WTC11 (cell line): ENCODE results near the gene SYCP3. TPM values are rescaled to one million over a fixed set of nuclear protein-coding genes. Genes with fewer than 3 reads are reported as not detected.
A peak's percentile ranks its signal among the peaks of the same experiment; 100 is the strongest.

Experiments
- ATAC-seq: fragments of 200-7000 bp; cut with Tn5 transposase; 2 replicates; pipeline ENCODE4 v1.10.0; 2021; ENCODE audit warnings: mild to moderate bottlenecking, moderate library complexity
- CTCF ChIA-PET: fragments of 300-600 bp; sonication (Branson Sonifier 250); formaldehyde crosslinking; loops from one replicate; lab custom pipeline; 2021; ENCODE audit warnings: antibody characterized with exemption; lab: Charles Lee
- POLR2A ChIA-PET: fragments of 350-600 bp; sonication (Branson Sonifier 250); formaldehyde crosslinking; loops from one replicate; lab custom pipeline; 2021; ENCODE audit warnings: antibody characterized with exemption; lab: Charles Lee
- DNase-seq: peaks from one replicate; pipeline ENCODE4 v3.0.0; 2021; ENCODE audit warnings: low spot score
- H3K27ac Mint-ChIP-seq: 2 replicates; pipeline ENCODE4 v1.8.0; 2021; ENCODE audit warnings: mixed read lengths
- H3K27me3 Mint-ChIP-seq: 2 replicates; pipeline ENCODE4 v1.8.0; 2021; ENCODE audit warnings: low read depth, mild to moderate bottlenecking, moderate library complexity, mixed read lengths
- H3K36me3 Mint-ChIP-seq: 2 replicates; pipeline ENCODE4 v1.8.0; 2021; ENCODE audit warnings: mixed read lengths
- H3K4me1 Mint-ChIP-seq: 2 replicates; pipeline ENCODE4 v1.8.0; 2022; ENCODE audit warnings: mixed read lengths
- H3K4me3 Mint-ChIP-seq: 2 replicates; pipeline ENCODE4 v1.8.0; 2021; ENCODE audit warnings: mild to moderate bottlenecking, moderate library complexity, mixed read lengths
- H3K9me3 Mint-ChIP-seq: 2 replicates; pipeline ENCODE4 v1.8.0; 2021; ENCODE audit warnings: mixed read lengths
- AFF4 ChIP-seq: sonication (generic); formaldehyde crosslinking; IDR thresholded peaks from 2 replicates; pipeline ENCODE4 v1.8.1; 2023; ENCODE audit warnings: mild to moderate bottlenecking, missing genetic modification reagents, borderline replicate concordance
- ATF1 ChIP-seq: sonication (generic); formaldehyde crosslinking; IDR thresholded peaks from 2 replicates; pipeline ENCODE4 v1.8.1; 2023; ENCODE audit warnings: mild to moderate bottlenecking, moderate library complexity, missing genetic modification reagents
- ELF4 ChIP-seq: sonication (generic); formaldehyde crosslinking; IDR thresholded peaks from 2 replicates; pipeline ENCODE4 v1.8.1; 2022; ENCODE audit warnings: low read depth, mild to moderate bottlenecking, moderate library complexity, missing genetic modification reagents
- ERG ChIP-seq: fragments of 250-450 bp; sonication (Bioruptor Pico); IDR thresholded peaks from 2 replicates; pipeline ENCODE4 v1.8.0; 2021; ENCODE audit warnings: mild to moderate bottlenecking
- ESRRA ChIP-seq: sonication (generic); formaldehyde crosslinking; IDR thresholded peaks from 2 replicates; pipeline ENCODE4 v1.8.1; 2022; ENCODE audit warnings: mild to moderate bottlenecking, missing genetic modification reagents, borderline replicate concordance
- GABPB1 ChIP-seq: sonication (generic); formaldehyde crosslinking; IDR thresholded peaks from 2 replicates; pipeline ENCODE4 v1.8.1; 2023; ENCODE audit warnings: mild to moderate bottlenecking, missing genetic modification reagents
- GTF2I ChIP-seq: fragments of 250-450 bp; sonication (Bioruptor Pico); conservative IDR thresholded peaks from 2 replicates; pipeline ENCODE4 v1.4.0; 2021; ENCODE audit warnings: mild to moderate bottlenecking
- MYBL2 ChIP-seq: sonication (generic); formaldehyde crosslinking; IDR thresholded peaks from 2 replicates; pipeline ENCODE4 v1.8.1; 2023; ENCODE audit warnings: mild to moderate bottlenecking, moderate library complexity, missing genetic modification reagents
- NR1H2 ChIP-seq: sonication (generic); formaldehyde crosslinking; IDR thresholded peaks from 2 replicates; pipeline ENCODE4 v1.9.0; 2021; ENCODE audit warnings: mild to moderate bottlenecking, moderate library complexity, missing genetic modification reagents
- STAT6 ChIP-seq: sonication (generic); formaldehyde crosslinking; conservative IDR thresholded peaks from 2 replicates; pipeline ENCODE4 v1.8.1; 2023; ENCODE audit warnings: mild to moderate bottlenecking, low read depth, missing genetic modification reagents, moderate library complexity
- TCF7 ChIP-seq: sonication (generic); formaldehyde crosslinking; IDR thresholded peaks from 2 replicates; pipeline ENCODE4 v1.8.0; 2022; ENCODE audit warnings: mild to moderate bottlenecking, low read depth, missing genetic modification reagents, moderate library complexity
- TEAD4 ChIP-seq: sonication (generic); formaldehyde crosslinking; IDR thresholded peaks from 2 replicates; pipeline ENCODE4 v1.8.0; 2022; ENCODE audit warnings: mild to moderate bottlenecking, missing genetic modification reagents
- TP53 ChIP-seq: sonication (generic); formaldehyde crosslinking; IDR thresholded peaks from 2 replicates; pipeline ENCODE4 v1.8.1; 2023; ENCODE audit warnings: mild to moderate bottlenecking, missing genetic modification reagents
- ZBTB21 ChIP-seq: sonication (generic); formaldehyde crosslinking; IDR thresholded peaks from 2 replicates; pipeline ENCODE4 v1.8.1; 2023; ENCODE audit warnings: mild to moderate bottlenecking, missing genetic modification reagents, borderline replicate concordance
- ZNF121 ChIP-seq: sonication (generic); formaldehyde crosslinking; IDR thresholded peaks from 2 replicates; pipeline ENCODE4 v1.8.0; 2023; ENCODE audit warnings: missing genetic modification reagents
- ZNF263 ChIP-seq: sonication (generic); formaldehyde crosslinking; IDR thresholded peaks from 2 replicates; pipeline ENCODE4 v1.8.1; 2022; ENCODE audit warnings: low read depth, mild to moderate bottlenecking, moderate library complexity, missing genetic modification reagents
- total RNA-seq: library from RNA; stranded (reverse); gene quantifications from 3 replicates; pipeline ENCODE4 v1.2.3, GENCODE V29; 2021
- TF ChIP-seq, protein P1 (sequence below): fragments of 200-600 bp; IDR thresholded peaks from 2 replicates; pipeline ENCODE4 v1.8.0; 2022; ENCODE audit warnings: antibody characterized with exemption
- TF ChIP-seq, protein P2 (sequence below): sonication (generic); formaldehyde crosslinking; IDR thresholded peaks from 2 replicates; pipeline ENCODE4 v1.8.1; 2023; ENCODE audit warnings: mild to moderate bottlenecking, moderate library complexity, missing genetic modification reagents
- TF ChIP-seq, protein P3 (sequence below): sonication (generic); formaldehyde crosslinking; IDR thresholded peaks from 2 replicates; pipeline ENCODE4 v1.8.0; 2022; ENCODE audit warnings: mild to moderate bottlenecking, missing genetic modification reagents

Gene SYCP3
- total RNA-seq, 1 experiment from 2014 or later = 0.15 TPM

GRCh38 chr12:101759396-101760047, 20.3 kb upstream of the SYCP3 start:
- ChIA-PET POLR2A (interaction anchor here (0.6 to 0.7 kb wide), 2 partner anchors 20 to 109 kb away, joined by 3 read pairs; partner anchors contain the start of gene SYCP3), CTCF (interaction anchor here (0.6 to 3.3 kb wide), 35 partner anchors 9 to 972 kb away, joined by 3 to 23 read pairs (median 4); partner anchors contain the start of genes GNPTAB and SPIC)
- Mint-ChIP-seq H3K4me1 (peaks cover 8% of the 10 kb centered on the region), H3K4me3 (no peak overlapping the region), H3K27me3 (no peaks in the 10 kb centered on the region), H3K36me3 (peaks cover 7% of the 10 kb centered on the region), H3K9me3 (no peaks in the 10 kb centered on the region), H3K27ac (no peak overlapping the region)
- no peak for DNase-seq
- TF ChIP-seq ESRRA (CRISPR knock-in tag) (no peak), TEAD4 (no peak), ZNF121 (CRISPR knock-in tag) (no peak)
- TF ChIP-seq, protein P1, sequence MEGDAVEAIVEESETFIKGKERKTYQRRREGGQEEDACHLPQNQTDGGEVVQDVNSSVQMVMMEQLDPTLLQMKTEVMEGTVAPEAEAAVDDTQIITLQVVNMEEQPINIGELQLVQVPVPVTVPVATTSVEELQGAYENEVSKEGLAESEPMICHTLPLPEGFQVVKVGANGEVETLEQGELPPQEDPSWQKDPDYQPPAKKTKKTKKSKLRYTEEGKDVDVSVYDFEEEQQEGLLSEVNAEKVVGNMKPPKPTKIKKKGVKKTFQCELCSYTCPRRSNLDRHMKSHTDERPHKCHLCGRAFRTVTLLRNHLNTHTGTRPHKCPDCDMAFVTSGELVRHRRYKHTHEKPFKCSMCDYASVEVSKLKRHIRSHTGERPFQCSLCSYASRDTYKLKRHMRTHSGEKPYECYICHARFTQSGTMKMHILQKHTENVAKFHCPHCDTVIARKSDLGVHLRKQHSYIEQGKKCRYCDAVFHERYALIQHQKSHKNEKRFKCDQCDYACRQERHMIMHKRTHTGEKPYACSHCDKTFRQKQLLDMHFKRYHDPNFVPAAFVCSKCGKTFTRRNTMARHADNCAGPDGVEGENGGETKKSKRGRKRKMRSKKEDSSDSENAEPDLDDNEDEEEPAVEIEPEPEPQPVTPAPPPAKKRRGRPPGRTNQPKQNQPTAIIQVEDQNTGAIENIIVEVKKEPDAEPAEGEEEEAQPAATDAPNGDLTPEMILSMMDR = peak; percentile 42
- ATAC-seq = peak; percentile 68; the same call in 1 of the 2 replicates

DNA sequence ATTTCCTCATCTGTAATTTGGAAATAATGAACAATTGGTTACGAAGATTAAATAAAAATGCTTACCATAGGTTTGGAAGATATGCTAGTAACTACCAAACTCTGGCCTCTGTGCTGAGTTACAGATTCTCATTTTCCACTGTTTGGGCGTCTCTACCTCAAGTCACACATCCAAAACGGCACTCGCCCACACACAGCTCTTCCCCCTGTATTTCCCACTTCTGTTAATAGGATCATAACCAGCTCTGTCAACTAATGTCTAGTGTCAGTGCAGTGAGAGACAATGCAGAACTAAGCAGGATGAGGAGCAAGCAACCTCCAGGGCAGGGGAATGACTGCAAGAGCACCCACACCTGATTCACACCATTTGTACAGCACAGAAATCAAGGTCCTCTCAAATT, 10.9 kb upstream of the SYCP3 start:
- POLR2A ChIA-PET = no interaction called here

More for the DNA sequence above, 10.9 kb upstream of the SYCP3 start:
- Mint-ChIP-seq H3K27ac (peak overlapping the region; percentile 28; the same call in 1 of the 2 replicates), H3K27me3 (no peaks in the 10 kb centered on the region), H3K36me3 (peaks cover 14% of the 10 kb centered on the region), H3K4me3 (no peak overlapping the region), H3K9me3 (no peaks in the 10 kb centered on the region), H3K4me1 (peaks cover 27% of the 10 kb centered on the region)
- CTCF ChIA-PET = no interaction called here
- DNase-seq = no peak
- ATAC-seq = peak; percentile 52
- TF ChIP-seq ERG (CRISPR knock-in tag) (no peak), ATF1 (CRISPR knock-in tag) (no peak), GABPB1 (CRISPR knock-in tag) (no peak), TP53 (CRISPR knock-in tag) (no peak), TCF7 (CRISPR knock-in tag) (no peak), ZBTB21 (no peak), STAT6 (CRISPR knock-in tag) (no peak), ELF4 (CRISPR knock-in tag) (no peak), AFF4 (CRISPR knock-in tag) (no peak), ZNF263 (CRISPR knock-in tag) (no peak), GTF2I (no peak), ZNF121 (CRISPR knock-in tag) (no peak), NR1H2 (CRISPR knock-in tag) (no peak), MYBL2 (CRISPR knock-in tag) (no peak)
- TF ChIP-seq, protein P2, sequence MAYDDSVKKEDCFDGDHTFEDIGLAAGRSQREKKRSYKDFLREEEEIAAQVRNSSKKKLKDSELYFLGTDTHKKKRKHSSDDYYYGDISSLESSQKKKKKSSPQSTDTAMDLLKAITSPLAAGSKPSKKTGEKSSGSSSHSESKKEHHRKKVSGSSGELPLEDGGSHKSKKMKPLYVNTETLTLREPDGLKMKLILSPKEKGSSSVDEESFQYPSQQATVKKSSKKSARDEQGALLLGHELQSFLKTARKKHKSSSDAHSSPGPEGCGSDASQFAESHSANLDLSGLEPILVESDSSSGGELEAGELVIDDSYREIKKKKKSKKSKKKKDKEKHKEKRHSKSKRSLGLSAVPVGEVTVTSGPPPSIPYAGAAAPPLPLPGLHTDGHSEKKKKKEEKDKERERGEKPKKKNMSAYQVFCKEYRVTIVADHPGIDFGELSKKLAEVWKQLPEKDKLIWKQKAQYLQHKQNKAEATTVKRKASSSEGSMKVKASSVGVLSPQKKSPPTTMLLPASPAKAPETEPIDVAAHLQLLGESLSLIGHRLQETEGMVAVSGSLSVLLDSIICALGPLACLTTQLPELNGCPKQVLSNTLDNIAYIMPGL (CRISPR knock-in tag) = no peak
- TF ChIP-seq, protein P3, sequence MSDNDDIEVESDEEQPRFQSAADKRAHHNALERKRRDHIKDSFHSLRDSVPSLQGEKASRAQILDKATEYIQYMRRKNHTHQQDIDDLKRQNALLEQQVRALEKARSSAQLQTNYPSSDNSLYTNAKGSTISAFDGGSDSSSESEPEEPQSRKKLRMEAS (CRISPR knock-in tag) = no peak
- TF ChIP-seq, all 79 proteins: peak for 0
